Stimulated activated CD4-positive, alpha-beta T cell treated with anti-CD3 and anti-CD28 coated beads, Interleukin-2, amount 100 ng/mL, for 4 hours (primary cell): ENCODE results near the gene ZNF98.

Experiments used
- DNase-seq: peaks from one replicate; pipeline ENCODE4 v3.0.0-alpha.2; 2020; ENCODE audit warnings: low read depth

The ZNF98 gene

GRCh38 chr19:22422211-22422610, at the start of gene ZNF98:
Gene ZNF98, minus strand, starts transcription at chr19:22422346. Its CDS starts 122 bp downstream, at chr19:22422224.
- no peak for DNase-seq

GRCh38 chr19:22446605-22447004, 24.5 kb upstream of the ZNF98 start:
- no peak for DNase-seq

GRCh38 chr19:22438011-22438410, 15.9 kb upstream of the ZNF98 start:
- no peak for DNase-seq

GRCh38 chr19:22427960-22428913, 6.1 kb upstream of the ZNF98 start:
- DNase-seq: no peak

- DNase-seq: no peak
Measured at GRCh38 chr19:22427547-22427946, 5.4 kb upstream of the ZNF98 start.

- DNase-seq: no peak
Measured at GRCh38 chr19:22426901-22427300, 4.8 kb upstream of the ZNF98 start.

- DNase-seq: no peak
Measured at GRCh38 chr19:22421797-22422196, 349 bp downstream of the ZNF98 start.

- DNase-seq: no peak
Measured at GRCh38 chr19:22354665-22355064, 67.5 kb downstream of the ZNF98 start.
